NT2/D1 (cell line): ENCODE results near the gene SHOC1.

ENCODE experiments used
- SUZ12 ChIP-seq: IDR thresholded peaks from 2 replicates; pipeline ENCODE4 v1.6.1; 2011; ENCODE audit not compliant: insufficient read length, insufficient read depth; ENCODE audit errors: extremely low read depth
- YY1 ChIP-seq: IDR thresholded peaks from 2 replicates; pipeline ENCODE4 v1.6.1; 2011; ENCODE audit not compliant: insufficient read length, insufficient read depth
- ZNF274 ChIP-seq: IDR thresholded peaks from 2 replicates; pipeline ENCODE4 v1.6.1; 2011; ENCODE audit warnings: mild to moderate bottlenecking, low read depth, low read length

- TF ChIP-seq YY1 (no peak), ZNF274 (no peak), SUZ12 (no peak)
Observed at GRCh38 chr9:111828193-111828592, 33.5 kb upstream of the SHOC1 start.
